Endometrial microvascular endothelial cells (primary cell): ENCODE results near the gene STX1B. TPM values are rescaled to one million over a fixed set of nuclear protein-coding genes. Genes with fewer than 3 reads are reported as not detected.

ENCODE experiments used
- in situ Hi-C: cut with HindIII; loops from 2 replicates; pipeline ENCODE4 v1.10.0; 2017; ENCODE audit warnings: low sequenced_read_pairs, low pct_unique_long_range_greater_than_20kb; ENCODE audit errors: inconsistent ontology term
- total RNA-seq: library from RNA; depleted of rRNA; stranded (reverse); fragments of >200 nt; gene quantifications from one replicate; pipeline ENCODE4 v1.2.3, GENCODE V29; 2015; ENCODE audit errors: inconsistent ontology term

STX1B gene
- total RNA-seq, 1 donor from 2014 or later = not detected

DNA sequence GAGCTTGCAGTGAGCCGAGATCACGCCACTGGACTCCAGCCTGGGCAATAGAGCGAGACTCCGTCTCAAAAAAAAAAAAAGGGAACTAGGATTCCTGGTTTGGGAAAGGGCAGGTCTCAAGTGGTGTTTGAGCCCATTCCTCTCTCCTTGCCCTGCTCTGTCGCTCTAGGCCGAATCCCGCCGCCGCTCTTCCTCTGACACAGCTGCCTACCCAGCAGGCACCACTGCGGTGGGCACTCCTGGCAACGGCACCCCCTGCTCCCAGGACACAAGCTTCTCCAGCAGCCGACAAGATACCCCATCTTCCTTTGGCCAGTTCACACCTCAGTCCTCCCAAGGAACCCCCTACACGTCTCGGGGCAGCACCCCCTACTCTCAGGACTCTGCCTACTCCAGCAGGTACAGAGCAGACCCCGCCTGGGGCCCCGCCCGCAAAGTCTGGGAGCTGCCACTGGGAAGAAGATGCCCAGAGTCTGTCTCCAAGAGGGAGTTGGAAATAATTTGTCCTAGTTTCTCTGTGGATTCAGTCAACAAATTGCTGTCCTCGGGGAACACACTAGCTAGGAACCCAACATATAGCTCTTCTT, 46.4 kb downstream of the STX1B start:
- in situ Hi-C loops = loop anchor here (25.0 kb wide), 1 partner anchor 98 kb away; the partner anchor contains the start of genes ZNF646 and ZNF668

DNA sequence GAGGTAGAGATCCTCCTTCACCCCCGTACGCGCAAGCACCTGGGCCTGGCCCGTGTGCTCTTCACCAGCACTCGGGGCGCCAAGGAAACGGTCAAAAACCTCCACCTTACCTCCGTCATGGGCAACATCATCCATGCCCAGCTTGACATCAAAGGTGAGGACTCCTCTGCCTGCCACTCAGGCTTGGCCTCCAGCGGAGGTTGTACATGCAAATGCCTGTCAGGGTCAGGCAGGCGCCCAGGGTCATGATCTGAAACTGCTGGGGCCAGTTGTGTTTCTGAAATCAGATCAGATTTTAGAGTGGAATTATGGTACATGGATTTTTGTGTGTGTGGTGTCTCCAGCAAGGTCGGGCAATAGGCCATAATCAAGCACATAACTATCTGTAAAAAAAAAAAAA, 49.1 kb downstream of the STX1B start:
- in situ Hi-C loops = loop anchor here (25.0 kb wide), 1 partner anchor 101 kb away; the partner anchor contains the start of genes ZNF646 and ZNF668

DNA sequence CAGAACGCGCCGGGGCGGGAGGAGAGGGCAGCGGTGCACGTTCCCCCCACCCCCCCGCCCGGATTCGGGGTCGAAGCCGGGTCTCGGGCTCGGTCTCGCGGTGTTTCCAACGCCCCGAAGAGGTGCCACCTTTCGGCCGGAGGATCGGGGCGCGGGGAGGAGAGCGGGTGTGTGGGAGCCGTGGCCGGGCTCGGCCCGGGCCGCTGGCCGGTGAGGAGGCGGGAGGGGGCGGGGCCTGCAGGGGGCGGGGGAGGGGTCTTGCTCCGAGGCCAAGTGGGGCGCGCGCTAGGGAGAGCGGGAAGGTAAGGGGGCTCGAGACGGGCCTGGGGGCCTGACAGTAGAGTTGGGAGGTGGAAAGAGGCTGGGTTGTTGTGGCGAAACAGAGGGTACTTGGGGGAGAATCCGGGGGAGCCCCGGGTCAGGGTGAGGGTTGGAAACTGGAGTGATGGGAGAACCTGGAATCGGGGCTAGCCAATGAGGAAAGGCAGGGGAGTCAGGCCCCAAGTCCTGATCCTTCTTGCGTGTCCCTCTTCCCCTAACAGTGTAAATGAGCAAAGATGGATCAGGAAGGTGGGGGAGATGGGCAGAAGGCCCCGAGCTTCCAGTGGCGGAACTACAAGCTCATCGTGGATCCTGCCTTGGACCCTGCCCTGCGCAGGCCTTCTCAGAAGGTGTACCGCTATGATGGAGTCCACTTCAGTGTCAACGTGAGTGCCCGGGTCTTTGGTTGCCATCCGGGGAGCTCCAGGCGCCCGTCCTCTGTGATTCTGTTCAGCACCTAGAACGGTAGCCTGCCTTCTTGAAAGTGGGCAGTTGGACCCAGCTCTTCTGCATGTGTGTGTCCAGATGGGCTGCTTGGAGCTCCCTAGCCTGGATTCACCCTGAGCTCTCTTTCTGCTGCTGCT, 52.0 kb downstream of the STX1B start:
- in situ Hi-C loops = loop anchor here (25.0 kb wide), 1 partner anchor 104 kb away; the partner anchor contains the start of genes ZNF646 and ZNF668

DNA sequence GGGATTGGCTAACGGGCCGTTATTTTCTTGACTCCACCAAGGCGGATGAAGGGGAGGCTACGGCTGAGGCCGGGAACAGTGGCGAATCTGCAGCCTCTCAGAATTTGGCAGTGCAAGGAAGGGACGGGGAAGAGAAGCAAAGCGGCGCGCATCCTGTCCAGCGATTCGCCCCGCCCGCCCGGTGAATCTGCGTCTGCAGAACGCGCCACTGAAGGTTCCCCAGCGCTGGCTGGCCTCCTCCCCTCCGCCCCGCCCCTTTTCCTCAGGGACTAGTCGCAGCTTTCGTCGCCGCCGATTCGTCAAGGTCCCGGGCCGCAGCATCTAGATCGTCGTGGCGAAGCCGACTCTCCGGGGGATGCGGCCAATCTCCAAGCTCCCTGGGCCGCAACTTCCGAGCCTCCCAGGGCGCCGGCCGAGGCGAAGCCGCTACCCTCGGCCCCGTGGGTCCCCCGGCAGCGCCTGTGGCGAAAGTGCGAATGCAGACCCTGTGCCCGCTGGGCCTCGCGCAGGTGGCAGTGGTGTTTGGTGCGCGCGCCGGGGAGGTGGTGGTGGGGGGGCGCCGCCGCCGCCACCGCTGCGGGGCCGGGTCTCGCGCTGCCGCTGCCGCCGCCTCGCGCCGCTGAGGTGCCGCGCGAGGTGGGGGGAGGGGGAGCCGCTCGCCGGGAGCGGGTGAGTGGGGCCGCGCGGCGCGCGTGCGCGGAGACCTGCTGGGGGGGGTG, 52.8 kb downstream of the STX1B start, which contains the start of gene SETD1A:
SETD1A (plus strand) TSS at position 299 of the 719 bp plus-strand sequence. CDS start 978 bp downstream, outside the sequence.
- in situ Hi-C loops = loop anchor here (25.0 kb wide), 1 partner anchor 105 kb away; the partner anchor contains the start of genes ZNF646 and ZNF668

DNA sequence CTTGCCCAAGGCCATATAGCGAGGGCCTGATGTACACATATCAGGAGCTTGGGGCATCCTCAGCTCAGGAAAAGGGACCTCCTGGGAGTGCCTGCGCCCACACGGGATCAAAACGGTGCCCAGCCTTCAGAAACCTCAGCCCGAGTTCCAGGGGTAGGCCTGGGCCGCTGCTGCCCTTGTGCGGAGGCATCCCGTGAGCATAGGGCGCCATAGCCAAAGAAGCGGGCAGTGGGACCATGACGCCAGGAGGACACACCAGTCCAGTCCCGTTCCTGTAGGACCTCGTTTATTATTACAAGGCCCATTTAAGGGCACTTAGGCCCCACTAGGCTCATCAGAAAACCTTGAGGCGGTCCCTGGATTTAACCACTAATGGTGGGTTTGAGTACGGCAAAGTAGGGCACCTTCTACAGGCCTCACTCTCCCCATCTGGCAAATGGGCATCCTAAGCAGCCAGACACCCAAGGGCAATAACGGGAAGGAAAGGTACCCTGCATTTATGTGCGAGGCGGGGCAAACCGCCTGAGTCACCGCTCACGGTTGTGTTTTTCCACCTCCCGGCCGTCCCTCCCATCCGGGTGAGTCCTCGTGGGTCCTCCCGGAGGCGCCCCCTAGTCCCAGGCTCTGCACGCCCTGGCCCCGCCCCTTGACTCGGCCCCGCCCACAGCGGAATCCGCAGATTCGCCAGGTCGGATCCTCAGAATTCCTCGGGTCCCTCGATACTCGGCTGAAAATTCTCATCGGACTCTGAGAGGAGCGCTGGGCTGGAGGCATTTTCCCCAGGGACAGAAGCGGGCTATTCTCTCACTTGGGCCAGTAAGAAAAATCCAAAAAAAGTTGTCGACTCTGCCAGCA, 53.6 kb downstream of the STX1B start:
- in situ Hi-C loops = loop anchor here (25.0 kb wide), 1 partner anchor 105 kb away; the partner anchor contains the start of genes ZNF646 and ZNF668

DNA sequence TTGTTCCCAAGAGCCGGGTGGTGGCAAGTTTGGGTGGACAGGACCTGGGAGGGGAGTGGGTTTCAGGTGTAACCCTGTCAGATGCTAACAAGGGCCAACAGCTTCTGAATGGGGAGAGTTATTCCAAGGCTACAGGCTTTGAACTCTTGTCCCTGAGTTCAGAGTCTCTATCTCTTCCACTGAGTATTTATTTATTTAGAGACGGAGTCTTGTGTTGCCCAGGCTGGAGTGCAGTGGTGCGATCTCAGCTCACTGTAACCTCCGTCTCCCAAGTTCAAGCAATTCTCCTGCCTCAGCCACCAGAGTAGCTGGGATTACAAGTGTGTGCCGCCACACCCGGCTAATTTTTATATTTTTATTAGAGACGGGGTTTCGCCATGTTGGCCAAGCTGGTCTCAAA, 55.4 kb downstream of the STX1B start:
- in situ Hi-C loops = loop anchor here (25.0 kb wide), 1 partner anchor 107 kb away; the partner anchor contains the start of genes ZNF646 and ZNF668

DNA sequence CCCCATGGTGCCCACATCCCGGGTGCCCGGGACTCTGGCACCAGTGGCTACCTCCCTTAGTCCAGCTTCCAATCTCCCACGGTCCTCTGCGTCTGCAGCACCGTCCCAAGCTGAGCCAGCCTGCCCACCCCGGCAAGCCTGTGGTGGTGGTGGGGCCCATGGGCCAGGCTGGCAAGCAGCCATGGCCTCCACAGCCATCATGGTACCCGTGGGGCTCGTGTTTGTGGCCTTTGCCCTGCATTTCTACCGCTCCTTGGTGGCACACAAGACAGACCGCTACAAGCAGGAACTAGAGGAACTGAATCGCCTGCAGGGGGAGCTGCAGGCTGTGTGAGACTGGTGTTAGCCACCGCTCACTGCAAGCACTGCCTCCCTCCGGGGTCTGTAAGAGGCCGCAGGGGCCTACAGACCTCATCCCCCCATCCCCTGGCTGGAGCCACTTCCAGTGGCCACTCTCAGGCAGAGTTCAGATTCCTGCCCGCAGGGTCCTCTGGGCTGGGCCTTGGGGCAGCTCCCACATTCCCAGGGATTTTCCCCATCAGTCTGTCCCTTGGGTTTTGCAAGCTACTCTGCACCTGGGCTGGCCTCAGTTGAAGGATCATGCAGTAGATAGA, 56.8 kb downstream of the STX1B start:
- in situ Hi-C loops = loop anchor here (25.0 kb wide), 1 partner anchor 109 kb away; the partner anchor contains the start of genes ZNF646 and ZNF668

DNA sequence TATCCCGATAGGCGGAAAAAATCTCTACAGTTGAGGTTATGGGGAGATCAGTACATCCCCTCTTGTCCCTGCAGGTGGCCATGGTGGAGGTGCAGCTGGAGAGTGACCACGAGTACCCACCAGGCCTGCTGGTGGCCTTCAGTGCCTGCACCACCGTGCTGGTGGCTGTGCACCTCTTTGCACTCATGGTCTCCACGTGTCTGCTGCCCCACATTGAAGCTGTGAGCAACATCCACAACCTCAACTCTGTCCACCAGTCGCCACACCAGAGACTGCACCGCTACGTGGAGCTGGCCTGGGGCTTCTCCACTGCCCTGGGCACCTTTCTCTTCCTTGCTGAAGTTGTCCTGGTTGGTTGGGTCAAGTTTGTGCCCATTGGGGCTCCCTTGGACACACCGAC, 57.3 kb downstream of the STX1B start:
- in situ Hi-C loops = loop anchor here (25.0 kb wide), 1 partner anchor 109 kb away; the partner anchor contains the start of genes ZNF646 and ZNF668

DNA sequence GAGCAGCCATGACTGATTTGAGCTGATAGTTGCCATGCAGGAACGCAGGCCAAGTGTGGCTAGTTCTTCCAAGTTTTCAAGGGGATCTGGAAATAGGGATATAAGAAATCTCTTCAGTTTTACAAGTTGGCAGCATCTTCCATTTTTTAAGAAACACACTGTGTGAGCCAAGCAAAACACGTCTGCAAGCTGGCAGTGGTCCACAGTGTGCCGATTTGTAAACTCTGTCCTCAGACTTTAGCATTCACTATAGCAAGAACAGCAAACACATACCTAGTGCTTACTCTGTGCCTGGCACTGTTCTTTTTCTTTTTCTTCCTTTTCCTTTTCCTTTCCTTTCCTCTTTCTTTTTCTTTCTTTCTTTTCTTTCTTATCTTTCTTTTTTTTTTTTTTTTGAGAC, 58.7 kb downstream of the STX1B start:
- in situ Hi-C loops = loop anchor here (25.0 kb wide), 1 partner anchor 111 kb away; the partner anchor contains the start of genes ZNF646 and ZNF668

DNA sequence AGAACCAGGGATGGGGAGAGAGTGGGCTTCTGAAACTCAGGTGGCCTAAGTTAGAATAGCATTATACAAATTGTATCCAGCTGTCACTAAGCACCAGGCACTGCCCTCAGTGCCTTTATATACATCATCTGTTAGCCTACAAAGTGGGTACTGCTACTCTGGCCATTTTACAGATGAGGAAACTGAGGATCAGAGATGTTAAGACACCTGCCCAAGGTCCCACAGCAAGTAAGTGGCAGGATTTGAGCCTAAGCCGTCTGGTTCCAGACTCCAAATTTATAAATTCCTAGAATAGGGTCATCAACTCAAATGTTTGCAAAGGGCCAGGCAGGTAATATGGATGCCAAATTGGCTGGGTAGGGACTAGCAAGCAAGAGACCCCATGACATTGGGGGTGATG, 59.2 kb downstream of the STX1B start:
- in situ Hi-C loops = loop anchor here (25.0 kb wide), 1 partner anchor 111 kb away; the partner anchor contains the start of genes ZNF646 and ZNF668

DNA sequence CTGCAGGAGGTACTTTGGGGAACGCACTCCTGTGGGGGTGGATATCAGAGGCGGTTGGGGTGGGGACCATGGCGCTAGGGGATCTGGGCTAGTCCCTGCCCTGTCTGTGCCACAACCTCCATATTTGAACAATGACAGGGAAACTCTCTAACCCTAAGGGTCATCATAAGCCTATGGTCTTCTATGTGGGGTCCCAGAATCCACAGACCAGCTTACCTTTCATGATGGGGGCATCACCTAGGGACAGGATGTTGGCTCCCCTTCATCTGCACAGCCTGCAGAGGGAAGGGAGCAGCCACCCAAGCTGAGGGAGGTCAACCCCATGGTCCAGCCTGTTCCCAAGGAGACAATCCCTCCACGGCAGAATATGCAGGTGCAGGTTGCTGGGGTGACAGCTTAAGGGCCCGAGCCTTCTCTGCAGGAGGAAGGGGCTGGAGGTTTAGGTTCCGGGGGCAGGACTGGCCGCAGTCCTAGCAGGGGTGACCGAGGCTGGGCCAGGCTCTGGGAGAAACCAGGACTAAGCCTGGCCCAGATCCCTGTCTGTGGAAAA, 59.8 kb downstream of the STX1B start:
- in situ Hi-C loops = loop anchor here (25.0 kb wide), 1 partner anchor 112 kb away; the partner anchor contains the start of genes ZNF646 and ZNF668

DNA sequence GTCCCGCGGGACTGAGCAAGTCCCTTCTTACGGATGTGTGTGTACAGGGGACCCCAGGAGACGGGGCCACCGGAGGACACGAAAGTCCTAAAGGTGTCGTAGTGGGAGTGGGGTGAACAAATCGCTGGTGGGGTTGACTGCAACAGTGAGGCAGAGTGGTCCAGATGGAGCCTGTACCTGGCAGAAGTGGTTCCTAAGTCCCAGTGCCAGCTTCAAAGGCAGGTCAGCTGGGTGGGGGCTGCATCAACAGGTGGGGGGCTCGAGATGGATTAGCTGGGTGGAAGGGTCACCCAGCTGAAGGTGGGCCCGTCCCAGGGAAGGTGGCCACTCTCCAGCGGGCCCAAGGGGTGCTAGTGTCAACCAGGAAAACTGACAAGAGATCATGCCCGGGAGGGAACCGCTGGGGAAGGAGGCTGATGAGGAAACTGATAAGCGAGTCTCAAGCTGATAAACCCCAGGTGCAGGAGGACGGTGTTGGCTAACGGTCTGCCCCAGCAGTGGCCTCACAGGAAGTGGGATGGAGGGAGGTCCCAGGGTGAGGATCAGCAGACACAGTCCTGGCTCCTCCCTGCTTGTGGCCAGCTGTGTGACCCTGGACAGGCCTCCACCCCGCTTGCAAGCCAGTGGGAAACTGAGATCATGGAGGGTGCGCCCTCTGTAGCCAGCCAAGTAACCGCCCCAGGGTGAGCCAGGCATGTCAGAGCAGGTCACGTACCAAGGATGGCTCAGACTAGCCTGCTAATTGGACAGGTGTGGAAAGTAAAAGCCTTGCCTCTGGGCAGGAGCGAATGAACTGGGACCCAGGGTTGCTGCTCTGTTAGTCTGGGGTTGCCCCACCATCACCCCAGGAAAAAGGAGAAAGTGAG, 60.6 kb downstream of the STX1B start:
- in situ Hi-C loops = loop anchor here (25.0 kb wide), 1 partner anchor 112 kb away; the partner anchor contains the start of genes ZNF646 and ZNF668

DNA sequence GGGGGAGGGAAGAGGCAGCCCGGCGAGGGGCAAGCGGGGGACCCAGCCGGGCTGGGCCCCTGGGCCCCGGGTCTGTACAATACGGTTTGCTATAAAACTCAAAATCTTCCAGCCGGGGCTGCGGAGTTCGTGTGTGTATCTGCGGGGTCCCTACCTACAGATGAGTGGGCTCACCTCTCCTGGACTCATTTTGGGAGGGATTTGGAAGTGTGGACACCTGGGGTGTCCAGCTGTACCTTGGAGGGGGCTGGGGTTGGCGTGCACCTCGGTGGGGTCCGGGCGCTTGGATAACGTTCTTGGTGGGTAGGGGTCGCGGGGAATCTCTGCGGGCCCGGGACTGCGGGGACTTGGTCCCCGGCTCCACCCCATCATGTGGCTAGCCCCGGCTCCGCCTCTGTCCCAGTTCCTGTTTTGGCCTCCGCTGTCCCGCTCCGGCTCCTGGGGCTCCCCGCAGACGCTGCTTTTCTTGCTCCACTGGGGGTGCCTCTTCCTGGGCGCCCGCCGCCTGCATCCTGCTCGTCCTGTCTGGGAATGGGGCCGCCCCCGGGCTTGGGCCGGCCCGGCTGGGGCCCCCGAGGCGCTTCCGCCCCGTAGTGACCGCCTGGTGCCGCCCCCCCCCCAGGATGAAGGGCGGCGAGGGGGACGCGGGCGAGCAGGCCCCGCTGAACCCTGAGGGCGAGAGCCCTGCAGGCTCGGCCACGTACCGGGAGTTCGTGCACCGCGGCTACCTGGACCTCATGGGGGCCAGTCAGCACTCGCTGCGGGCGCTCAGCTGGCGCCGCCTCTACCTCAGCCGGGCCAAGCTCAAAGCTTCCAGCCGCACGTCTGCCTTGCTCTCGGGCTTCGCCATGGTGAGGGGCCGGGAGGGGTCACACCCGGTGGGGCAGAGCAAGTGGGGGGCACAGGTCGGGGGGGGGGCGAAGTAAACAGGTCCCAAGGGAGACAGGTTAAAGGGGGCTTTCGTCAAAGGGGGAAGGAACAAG, 61.5 kb downstream of the STX1B start, which contains the start of gene ORAI3:
ORAI3 (plus strand) TSS at position 402 of the 983 bp plus-strand sequence; CDS start at position 624, 222 bp downstream.
- in situ Hi-C loops = no loop called here

DNA sequence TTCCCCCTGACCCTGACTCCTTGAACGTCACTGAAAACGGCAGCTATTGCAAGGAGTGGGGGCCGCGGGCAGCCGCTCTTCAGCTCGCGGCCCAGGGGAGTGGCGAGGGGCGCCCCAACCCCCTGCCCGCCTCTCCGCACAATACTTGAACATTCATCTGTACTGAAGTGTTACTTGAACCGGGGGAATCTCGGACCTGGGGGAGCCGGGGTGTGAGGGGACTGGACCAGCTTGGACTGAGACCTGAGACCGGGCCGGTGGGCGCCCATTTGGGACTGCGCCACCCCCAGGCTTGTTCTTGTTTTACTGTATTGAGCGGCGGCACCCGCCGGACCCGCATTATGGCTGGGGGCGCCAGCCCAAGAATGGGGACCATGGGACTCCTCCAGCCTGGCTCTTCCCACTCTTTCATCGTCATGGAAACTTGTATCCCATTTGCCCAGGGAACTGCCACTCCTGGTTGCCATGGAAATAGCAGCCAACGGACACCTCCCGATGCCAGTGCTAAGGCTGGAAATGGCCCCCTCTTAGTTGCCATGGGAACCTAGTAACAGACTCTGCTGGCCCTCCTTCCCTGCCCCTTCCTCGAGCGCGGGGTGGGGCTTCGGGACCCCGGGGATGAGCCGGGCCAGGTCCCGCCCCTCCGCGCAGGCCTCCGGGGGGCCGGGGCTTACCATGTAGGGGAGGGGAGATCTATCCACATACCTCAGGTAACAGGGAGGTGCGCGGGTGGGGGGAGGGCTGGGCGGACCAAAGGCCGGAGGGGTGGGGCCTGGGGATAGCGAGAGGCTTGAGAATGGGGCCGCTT, 62.4 kb downstream of the STX1B start:
- in situ Hi-C loops = no loop called here
